ENCODE data around the gene GPX4.
A peak's percentile ranks its signal among the peaks of the same experiment; 100 is the strongest.

GPX4 gene

DNA sequence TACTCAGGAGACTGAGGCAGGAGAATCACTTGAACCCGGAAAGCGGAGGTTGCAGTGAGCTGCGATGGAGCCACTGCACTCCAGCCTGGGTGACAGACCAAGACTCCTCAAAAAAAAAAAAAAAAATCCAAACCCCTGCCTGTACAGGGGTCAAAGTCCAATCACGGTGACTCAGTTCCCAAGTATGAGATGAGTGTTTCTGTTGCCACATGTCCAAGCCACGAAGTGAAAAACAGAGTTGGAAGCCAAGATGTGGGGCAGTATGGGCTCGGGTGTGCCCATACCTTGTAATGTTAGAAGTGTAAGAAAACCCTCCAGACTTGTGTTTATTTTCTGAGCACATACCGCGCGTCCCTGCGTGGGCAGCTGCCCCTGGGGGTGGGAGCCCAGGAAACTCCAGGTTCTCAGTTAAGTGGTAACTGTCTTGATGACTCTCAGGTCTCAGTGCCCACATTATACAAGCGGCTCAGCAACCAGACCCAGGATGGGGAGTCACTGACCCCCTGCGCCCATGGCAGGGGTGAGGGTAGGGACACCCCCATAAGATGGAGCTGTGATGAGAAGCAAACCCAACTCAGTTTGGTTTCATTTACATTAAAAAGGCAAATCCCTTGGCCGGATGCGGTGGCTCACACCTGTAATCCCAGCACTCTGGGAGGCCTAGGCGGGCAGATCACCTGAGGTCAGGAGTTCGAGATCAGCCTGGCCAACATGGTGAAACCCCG is 1.2 kb upstream of the GPX4 start:
- peak; percentile 94 for DNase-seq (ENCODE audit: low read depth, low spot score)

DNA sequence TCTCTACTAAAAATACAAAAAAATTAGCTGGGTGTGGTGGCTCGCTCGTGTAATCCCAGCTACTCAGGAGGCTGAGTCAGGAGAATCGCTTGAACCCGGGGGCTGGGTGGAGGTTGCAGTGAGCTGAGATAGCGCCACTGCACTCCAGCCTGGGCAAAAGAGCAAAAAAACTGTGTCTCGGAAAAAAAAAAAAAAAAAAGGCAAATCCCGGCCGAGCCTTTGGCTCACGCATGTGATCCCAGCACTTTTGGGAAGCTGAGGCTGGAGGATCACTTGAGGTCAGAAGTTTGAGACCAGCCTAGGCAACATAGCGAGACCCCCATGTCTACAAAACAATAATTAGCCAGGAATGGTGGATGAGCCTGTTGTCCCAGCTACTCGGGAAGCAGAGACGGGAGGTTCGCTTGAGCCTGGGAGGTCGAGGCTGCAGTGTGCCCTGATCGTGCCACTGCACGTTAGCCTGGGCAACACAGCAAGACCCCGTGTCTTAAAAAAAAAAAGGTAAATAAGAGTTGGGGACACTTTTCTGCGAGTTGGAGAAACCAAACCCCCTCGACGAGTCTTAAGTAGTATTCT is 574 bp upstream of the GPX4 start:
- no peak for DNase-seq (ENCODE audit: low read depth, low spot score)

DNA sequence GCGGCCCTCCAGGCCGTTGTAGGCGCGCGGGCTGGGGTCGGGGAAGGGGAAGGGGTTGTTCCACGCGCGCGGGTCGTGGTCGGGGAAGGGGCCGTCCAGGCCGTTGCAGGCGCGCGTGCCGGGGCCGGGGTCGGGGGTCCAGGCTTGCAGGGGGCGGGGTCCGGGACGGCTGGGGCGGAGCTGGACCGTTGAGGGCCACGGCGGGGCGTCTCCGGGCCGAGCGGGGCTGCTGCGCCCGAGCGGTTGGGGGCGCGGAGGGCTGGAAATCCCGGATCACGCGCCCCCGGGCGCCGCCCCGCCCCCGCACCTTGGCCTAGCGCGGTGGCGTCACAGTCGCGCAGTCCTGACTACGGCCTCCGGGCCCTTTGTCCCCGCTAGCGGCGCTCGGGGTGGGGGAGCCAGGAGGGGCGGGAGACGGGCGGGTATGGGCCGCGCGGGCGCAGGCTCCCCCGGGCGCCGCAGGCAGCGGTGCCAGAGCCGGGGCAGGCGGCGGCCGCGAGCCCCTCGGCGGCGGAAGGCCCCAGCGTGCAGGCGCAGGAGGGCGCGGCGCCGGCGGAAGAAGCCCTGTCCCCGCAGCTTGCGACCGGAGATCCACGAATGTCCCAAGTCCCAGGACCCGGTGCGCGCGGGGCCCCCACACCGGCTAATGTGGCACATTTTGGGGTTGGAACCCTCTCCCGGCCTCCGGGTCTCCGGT is 665 bp downstream of the GPX4 start:
- no peak for DNase-seq (ENCODE audit: low read depth, low spot score)

DNA sequence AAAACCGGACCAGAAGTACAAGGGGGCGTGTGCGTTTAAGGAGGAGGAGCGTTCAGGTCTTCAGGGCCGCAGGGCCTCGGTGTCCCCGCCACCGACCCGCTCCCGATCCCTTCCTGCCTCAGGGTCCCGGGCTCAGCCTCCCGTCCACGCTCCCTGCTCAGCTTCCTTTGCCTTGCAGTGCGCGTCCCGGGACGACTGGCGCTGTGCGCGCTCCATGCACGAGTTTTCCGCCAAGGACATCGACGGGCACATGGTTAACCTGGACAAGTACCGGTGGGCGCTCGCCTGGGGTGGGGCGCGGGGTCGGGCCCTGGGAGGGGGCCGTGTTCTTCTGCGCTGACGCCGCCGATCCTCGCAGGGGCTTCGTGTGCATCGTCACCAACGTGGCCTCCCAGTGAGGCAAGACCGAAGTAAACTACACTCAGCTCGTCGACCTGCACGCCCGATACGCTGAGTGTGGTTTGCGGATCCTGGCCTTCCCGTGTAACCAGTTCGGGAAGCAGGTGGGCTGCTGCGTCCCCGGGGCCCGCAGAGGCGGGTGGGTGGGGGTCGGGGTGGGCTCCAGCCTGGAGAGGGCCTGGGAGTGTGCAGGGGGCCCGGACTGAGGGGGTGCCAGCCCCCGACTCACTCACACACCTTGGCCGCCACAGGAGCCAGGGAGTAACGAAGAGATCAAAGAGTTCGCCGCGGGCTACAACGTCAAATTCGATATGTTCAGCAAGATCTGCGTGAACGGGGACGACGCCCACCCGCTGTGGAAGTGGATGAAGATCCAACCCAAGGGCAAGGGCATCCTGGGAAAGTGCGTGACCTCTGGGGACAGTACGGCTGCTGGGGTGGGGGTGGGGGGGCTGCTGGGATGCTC is 1.4 kb downstream of the GPX4 start:
- no peak for DNase-seq (ENCODE audit: low read depth, low spot score)

DNA sequence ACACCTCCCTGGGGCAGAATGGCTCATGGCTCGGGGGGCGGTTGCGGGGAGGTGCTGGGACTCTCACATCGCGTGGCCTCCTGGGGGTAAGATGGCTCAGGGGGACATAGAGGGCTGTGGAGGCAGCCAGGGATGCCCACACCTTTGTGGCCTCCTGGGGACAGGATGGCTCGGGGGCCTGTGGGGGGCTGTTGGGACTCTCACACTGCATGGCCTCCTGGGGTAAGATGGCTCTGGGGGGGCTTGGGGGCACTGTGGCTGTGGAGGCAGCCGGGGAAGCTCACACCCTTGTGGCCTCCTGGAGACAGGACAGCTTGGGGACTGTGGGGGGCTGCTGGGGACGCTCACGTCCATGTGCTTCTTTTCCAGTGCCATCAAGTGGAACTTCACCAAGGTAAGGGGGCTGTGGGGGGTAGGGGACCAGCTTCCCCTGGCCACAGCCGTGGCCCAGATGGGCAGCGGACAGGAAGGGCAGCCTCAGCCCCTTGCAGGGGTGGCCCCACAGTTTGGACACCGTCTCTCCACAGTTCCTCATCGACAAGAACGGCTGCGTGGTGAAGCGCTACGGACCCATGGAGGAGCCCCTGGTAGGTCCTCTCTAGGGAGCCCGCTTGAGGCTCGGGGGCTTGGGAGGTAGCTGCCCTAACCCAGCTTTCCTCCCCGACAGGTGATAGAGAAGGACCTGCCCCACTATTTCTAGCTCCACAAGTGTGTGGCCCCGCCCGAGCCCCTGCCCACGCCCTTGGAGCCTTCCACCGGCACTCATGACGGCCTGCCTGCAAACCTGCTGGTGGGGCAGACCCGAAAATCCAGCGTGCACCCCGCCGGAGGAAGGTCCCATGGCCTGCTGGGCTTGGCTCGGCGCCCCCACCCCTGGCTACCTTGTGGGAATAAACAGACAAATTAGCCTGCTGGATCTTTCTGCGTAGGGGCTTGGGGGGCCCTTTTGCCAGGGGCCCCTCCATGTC is 2.4 kb downstream of the GPX4 start:
- no peak for DNase-seq (ENCODE audit: low read depth, low spot score)

DNA sequence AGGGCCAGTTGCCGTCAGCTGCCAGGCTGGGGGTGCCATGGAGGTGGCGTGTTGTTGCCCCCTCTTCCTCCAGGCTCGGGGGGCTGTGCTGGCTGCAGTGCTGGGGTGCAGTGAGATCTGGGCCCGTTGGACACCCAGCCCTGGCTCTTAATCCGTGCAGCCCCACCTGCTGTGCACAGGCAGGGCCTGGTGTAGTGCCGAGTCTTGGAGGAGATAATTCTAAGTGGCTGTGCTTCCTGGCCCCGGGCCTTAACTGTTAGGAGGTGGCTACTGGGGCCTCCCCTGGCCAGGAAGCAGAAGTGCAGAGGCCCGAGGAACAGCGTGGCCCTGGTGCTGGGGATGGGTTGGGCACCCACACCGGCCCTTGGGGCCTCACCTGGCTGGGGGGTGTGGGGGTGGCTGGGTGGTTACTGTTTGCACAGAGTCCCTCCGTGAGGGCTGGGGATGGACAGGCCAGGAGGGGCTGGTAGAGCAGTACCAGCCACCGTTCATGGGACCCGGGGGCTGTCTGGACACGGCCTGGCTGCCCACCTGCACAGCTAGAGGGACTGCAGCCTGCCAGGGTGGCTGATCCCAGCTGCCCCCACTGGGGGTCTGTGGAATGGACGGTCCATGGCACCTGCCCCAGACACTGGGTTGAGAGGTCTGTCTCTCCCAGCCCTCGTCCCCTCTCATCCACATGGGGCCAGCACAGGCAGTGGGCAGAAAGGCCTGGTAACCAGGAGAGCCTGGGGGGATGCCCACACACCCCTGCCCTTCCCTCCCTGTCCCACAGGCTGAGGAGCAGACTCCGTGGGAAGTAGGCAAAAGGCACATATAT is 3.3 kb downstream of the GPX4 start:
- no peak for DNase-seq (ENCODE audit: low read depth, low spot score)

DNA sequence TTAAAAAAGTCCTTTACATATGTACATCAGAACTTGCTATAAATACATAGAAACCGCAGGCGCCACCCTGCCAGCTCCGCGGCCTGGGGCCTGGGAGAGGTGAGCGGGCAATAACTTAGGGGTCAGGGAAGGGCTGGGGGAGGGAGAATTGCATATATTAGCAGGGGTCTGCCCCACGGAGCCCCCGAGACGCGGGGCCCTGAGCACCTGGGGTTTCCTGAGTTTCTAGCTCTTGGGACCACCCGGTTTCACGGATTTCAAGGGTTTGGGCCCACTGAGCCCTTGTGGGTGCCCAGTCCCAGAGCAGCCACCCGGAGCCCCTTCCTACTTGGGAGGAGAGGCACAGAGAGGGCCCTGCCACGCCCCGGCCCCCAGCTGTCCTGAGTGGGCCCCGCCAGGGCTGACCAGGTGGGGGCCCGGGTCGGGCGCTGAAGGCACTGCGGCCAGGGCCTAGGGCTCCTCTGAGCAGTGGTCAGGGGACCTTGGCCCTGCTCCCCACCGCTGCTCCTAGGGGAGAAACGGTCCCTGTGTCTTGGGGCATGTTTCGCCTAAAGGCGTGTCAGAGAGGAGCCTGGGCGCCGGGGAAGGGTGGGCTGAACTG is 4.0 kb downstream of the GPX4 start:
- no peak for DNase-seq (ENCODE audit: low read depth, low spot score)

DNA sequence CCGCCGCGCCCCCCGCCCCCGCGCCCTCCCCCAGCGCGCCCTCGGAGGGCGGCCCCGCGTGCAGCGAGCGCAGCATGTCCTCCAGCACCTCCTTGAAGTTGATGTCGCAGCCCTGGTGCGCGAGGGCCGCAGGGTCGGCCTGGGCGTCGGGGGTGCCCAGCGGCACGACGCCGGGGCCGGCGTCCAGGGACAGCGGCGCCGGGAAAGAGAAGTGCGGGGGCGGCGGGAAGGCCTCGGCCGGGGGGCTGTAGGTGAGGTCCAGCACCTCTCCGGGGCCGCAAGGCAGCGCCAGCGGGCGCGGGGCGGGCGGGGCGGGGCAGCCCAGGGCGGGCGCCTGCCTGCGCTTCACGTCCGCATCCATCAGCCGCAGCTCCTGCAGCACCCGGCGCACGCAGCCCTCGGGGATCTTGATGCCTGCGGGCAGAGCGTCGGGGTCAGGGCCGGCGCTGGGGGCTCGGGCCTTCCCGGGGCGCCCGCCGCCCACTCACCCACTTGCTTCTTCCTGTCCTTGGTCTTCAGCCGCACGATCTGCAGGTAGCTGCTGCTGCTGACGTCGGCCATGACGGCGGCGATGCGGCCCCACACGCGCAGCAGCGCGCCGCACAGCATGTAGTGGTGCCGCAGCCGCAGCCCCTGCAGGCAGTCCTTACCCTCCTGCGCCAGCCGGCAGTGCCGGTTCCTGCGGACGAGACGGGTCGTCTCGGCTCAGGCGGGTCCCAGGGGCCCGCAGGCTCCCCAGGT is 4.7 kb downstream of the GPX4 start:
- no peak for DNase-seq (ENCODE audit: low read depth, low spot score)

DNA sequence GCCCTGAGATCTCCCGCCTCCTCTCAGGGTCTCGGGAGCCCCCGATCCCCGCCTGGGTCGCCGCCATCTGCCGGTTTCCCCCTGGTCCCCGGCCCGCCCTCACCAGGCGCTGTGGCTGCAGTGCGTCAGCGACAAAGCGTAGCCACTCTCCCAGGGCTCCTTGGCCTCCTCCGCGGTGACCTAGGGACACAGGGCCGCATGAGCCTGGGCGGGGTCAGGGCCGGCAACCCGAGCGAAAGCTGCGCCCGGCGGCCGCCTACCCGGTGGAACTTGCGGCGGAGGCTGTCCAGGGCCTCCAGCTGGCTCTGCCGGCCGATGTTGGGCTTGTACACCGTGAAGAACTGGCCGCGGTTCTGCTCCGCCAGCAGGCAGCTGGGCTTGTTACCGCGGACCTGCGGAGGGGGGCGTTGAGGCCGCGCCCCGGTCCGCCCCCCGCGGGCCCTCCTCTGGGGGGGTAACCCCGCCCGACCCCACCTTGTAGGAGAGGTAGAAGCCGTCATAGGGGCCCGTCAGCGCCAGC is 5.3 kb downstream of the GPX4 start:
- DNase-seq (ENCODE audit: low read depth, low spot score) = no peak

DNA sequence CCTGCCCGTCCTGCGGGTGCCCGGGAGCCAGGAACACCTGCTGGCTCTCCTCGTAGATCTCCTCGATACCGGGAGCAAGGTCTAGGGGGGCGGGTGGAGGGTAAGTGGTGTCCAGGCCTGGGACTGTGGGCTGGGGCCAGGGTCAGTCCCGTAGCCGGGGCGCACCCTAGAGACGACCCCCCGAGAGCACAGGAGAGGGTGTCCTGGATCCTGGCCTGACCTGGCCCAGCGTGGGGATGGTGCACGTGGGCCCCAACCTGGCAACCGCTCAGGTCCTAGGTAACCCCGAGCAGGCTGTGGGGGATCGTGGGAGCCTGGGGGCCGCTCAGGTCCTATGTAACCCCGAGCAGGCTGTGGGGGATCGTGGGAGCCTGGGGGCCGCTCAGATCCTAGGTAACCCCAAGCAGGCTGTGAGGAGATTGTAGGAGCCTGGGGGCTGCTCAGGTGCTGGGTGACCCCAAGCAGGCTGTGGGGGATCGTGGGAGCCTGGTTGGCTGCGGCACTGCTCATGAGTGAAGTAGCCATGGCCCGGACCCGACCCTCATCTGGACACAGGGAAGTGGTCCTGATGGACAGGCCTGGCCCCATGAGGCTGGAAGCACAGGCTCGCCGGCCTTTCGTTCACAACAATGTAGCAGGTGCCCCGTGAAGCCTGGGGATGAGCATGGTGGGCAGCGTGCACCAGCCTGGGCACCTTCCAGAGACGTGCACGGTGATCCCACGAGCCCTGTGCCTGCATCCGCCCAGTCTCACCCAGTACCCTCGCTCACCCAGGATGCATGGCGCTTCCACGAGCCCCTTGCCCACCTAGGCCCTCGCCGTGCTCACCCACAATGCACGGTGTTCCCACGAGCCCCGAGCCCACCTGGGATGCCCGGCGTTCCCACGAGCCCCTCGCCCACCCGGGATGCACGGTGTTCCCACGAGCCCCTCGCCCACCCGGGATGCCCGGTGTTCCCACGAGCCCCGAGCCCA is 6.2 kb downstream of the GPX4 start:
- no peak for DNase-seq (ENCODE audit: low read depth, low spot score)

DNA sequence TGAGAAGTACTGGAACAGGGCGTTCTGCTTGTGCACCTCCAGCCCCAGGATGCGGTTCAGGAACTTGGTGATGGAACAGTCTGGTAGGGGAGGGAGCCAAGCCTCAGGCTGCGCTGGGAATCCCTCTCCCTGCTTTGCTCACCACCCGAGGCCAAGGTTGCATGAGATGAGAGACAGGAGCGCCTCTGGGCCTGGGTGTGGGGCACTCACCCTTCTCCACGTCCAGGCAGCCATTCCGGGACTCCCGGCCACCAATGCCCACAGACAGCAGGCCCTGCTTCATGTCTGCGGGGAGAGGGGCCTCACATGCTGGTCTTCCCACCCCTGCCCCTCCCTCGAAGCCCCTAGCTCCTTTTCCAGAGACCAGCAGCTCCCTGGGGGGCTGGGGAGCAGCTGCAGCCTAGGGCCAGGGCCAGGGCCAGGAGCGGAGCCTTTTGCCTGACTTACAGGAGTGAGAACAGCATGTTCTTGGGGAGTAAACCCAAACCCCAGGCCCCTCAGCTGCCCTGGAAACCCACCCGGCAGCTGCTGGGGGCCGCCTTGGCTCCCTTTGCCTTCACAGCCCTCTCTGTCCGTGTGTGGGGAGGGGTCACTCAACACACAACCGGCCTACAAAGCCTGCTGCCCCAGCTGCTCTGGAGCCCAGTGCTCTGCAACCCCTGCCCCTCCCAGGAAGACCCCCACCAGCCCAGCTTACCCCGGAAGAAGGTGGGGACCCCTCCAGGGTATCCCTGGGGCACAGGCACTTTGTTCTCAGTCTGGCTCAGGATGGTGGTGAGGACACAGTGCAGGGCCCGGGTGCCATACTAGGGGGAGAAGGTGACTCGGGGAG is 7.2 kb downstream of the GPX4 start:
- no peak for DNase-seq (ENCODE audit: low read depth, low spot score)

DNA sequence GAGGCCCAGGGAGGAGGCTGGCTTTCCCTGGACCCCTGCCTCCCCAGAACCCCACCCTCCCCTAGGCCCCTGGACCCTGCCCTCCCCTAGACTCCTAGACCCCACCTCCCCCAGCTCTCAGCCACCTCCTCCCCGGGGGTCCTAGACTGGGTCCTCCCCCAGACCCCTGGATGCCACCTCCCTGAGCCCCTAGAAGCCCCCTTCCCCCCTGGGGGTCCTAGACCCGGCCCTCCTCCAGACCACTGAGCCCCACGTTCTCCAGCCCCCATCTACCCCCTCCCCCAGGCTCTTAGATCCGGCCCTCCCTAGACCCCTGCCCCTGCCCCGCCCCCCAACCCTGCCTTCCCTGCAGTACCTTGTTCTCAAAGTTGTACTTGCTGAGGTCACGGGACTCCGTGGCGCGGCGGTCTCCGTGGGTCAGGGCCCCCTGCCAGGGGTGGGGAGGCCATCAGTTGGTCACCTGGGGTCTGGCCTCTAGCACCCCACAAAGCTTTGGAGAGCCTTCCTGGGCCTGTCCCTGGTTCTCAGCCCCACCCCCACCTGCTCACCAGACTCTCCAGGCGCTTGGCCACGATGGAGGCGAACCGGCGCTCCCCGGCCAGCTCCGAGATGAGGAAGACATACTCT is 8.0 kb downstream of the GPX4 start:
- DNase-seq (ENCODE audit: low read depth, low spot score) = no peak

DNA sequence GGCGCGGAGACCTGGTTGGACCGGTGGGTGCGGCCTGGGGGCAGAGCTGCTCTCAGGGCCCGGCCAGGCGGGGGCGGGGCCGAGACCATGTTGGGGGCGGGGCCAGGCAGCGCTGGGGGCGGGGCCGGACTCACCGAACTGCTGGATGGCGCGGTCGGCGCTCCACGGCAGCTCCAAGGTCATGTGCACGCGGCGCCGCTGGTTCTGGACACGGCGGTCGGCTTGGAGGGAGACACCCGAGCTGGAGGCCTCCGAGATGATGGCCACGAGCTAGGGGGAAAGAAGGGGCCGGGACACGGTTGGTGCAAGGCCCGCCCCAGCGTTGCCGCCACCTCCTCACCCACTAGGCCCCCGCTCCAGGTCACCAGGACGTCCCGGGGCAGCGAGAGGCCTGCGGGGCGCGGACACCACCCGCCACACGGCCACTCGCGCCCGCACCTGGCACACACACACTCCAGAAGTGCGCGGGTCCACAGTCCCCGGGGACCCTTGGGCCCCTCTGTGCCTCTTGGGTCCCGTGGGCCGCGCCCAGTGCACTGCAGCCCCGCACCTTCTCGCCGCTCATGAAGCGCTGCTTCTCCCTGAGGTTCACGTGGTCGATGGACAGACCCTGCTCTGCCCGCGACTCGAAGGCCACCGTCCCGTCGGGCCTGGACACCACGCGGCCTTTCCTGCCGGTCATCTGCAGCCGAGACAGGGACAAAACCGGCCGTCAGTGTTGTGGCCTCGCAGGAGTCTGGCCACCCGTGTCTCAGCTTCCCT is 8.7 kb downstream of the GPX4 start:
- DNase-seq (ENCODE audit: low read depth, low spot score) = no peak

DNA sequence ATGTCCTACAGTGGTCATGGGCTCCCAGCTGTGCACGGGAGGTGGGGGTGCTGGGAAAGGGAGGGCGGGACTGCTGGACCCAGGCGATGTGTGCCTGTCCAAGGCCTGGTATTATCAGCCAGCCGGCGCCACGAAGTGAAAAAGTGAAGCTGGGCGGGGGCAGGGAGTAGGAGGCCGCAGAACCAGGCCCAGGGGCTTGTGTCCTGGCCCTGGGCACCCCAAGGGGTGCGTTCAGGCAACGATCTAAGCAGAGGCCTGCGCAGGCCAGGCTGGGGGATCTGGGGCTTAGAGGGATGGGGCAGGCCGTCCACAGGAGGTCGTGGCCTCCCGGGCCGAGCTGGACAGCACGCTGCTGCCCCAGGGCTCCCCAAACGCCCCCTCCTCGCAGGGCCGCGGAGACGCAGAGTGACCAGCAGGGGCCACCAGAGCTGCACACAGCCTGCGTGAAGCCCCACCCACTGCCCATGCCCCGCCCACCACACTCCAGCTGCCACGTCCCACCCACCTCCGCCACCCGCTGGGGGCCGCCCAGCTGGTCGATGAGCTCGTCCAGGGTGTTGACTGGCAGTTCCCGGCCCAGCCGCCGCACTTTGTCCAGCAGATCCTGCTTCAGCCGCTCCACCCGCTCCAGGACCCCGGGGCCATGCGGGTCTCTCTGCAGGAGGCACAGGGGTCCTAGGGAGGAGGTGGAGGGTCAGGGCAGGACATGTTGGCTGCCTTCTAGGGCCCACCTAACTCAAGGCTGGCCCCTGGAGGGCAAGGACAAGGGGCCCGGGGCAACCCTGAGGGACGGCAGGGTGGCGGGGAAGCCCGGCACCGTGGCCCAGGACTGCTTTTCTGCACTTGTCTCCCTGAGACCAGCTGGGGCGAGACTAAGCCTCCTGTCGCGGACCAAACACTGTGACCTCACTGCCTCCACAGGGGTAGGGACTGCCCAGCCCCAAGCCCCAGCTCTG is 9.5 kb downstream of the GPX4 start:
- peak; percentile 87 for DNase-seq (ENCODE audit: low read depth, low spot score)

Data from brain pericyte (primary cell).